GM08714 (cell line): ENCODE measurements around the gene WDR86.

ENCODE experiments used
- H3K4me3 ChIP-seq: fragments of 200-500 bp; sonication (Bioruptor generic); 2 replicates; pipeline ENCODE4 v1.5.1; 2014; ENCODE audit warnings: mild to moderate bottlenecking, low read length, inconsistent platforms
- ZNF274 ChIP-seq: IDR thresholded peaks from 2 replicates; pipeline ENCODE4 v1.6.1; 2012; ENCODE audit warnings: mild to moderate bottlenecking, low read depth, low read length

WDR86 gene

DNA sequence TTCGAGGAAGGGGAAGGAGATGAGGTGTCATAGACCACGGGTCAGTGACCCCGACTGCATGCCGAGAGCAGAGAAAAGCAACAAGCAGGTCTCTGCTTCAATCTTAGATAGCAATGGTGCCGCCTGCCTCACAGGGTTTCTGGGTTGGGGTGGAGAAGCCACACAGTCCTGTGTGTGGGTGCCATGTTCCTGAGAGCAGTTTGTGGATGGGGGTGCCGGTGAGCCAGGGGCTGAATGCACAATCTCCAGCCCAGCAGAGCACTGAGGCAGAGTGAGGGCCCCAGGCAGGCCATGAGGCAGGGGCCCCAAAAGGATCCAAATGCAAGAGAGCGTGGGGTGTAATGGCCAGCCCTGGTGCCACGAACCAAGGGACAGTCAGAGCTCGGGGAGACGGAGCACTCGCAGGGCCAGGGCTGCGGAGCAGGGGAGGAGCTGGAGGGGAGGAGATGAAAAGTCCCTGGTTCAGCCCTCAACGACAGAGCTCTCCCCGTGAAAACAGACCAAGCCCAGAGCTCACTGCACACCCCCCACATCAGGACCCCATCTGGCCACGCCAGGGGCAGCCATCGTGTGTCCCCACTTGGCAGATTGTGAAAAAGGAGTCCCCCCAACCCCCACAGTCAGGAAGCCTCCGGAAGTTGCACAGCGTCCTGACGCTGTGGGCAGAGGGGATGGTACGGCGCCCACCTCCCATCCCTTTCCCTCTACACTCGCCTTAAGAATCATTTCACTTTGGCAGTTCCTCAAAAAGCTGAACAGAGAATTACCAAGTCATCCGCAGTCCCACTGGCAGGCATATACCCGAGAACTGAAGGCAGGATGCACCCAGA is 19.9 kb downstream of the WDR86 start:
- TF ChIP-seq ZNF274: no peak

GRCh38 chr7:151389096-151389767 is 20.6 kb downstream of the WDR86 start:
- no peak overlapping the region for H3K4me3 ChIP-seq
- no peak for TF ChIP-seq ZNF274

More for the DNA sequence above, 19.9 kb downstream of the WDR86 start:
- H3K4me3 ChIP-seq: no peak overlapping the region

GRCh38 chr7:151388430-151388829 is 21.4 kb downstream of the WDR86 start:
- no peak for TF ChIP-seq ZNF274
- no peak overlapping the region for H3K4me3 ChIP-seq

- no peak for TF ChIP-seq ZNF274
- H3K4me3 ChIP-seq: no peak overlapping the region
Observed at GRCh38 chr7:151388007-151388297, 21.9 kb downstream of the WDR86 start.

GRCh38 chr7:151387161-151388006 is 22.5 kb downstream of the WDR86 start:
- H3K4me3 ChIP-seq: no peak overlapping the region
- TF ChIP-seq ZNF274: no peak

DNA sequence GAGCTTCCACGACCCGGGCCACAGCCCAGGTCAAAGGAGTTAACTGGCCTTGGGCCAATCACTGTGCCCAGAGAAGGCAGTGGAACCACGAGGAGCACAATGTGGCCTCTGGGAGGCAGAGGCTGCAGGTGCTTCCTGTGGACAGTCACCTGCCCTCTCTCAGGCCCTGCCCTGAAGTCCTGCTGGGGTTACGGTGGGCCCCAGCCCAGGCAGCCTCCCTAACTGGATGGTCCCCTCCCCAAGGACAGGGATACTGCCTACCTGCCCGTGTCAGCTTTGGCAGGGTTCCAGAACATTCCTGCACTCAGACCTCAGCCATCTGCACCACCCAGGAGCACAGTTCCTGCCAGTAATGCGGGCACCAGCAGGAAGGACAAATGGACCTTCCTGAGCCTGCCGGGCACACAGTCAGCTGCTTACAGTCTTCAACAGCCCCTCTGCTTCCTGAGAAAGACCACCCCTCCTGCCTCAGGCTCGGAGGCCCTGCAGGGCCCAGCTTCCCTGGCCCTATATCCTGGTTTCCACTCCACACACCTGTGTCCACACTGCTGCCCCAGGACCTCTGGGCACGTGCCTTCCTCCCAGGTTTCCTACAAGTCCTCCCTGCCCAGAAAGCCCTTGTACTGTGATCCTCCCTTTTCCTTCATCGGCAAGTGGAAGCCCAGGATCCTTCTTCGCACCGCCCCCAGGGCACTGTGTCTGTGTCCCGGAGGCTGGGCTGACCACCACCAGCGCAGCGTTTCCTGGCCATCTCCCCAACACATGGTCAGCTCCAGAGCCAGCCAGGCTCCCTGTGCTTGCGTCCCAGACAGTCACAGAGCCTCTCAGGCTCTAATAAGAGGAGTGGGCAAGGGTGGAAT is 23.3 kb downstream of the WDR86 start:
- no peak for TF ChIP-seq ZNF274
- H3K4me3 ChIP-seq: no peak overlapping the region

DNA sequence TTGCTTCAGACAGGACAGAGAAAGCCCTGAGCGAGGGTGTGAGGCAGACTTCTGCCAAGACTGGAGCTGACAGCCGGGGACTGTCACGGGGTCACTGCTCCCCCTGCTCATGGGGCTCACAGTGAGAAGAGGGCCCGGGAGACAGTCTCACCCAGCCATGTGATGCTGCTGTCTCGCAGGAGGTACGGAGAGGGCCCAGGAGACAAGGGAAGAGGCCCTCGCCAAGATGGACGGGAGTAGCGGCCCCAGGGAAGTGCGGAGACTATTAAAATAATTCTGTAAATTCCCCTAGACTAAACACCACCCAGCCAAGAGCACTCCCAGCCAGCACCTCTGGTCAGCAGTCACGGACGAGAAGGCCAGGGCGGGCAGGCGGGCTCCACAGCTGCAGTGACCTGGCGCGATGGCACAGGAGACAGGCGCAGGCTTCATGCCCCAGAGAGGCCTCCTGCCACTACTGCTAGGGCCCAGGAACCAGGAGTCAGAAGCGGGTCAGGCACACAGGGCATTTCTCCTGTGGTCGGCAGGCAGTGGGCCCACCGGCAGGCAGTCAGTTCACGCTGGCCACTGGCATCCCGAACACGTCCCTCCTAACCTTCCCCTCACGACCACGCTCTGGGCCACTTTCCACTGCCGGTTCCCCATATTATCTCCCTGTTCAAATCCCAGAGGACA is 24.1 kb downstream of the WDR86 start:
- TF ChIP-seq ZNF274: no peak
- no peak overlapping the region for H3K4me3 ChIP-seq

GRCh38 chr7:151384776-151385625 is 24.8 kb downstream of the WDR86 start:
- no peak overlapping the region for H3K4me3 ChIP-seq
- no peak for TF ChIP-seq ZNF274

DNA sequence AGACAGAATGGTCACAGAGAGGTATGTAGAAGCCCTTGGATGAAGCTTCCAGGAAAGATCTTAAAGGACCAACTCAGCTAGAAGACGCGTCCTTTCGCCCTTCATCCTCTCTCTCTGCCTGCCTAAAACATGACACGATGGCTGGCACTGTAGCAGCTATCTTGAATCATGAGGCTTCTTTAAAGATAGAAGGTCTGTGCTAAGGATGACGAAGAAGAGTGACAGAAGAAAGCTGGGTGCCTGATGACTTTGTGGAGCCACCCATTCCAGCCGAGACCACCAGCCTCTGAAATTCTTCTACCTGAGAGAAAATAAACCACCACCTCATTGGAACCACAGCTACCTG is 25.5 kb downstream of the WDR86 start:
- no peak overlapping the region for H3K4me3 ChIP-seq
- TF ChIP-seq ZNF274: no peak

DNA sequence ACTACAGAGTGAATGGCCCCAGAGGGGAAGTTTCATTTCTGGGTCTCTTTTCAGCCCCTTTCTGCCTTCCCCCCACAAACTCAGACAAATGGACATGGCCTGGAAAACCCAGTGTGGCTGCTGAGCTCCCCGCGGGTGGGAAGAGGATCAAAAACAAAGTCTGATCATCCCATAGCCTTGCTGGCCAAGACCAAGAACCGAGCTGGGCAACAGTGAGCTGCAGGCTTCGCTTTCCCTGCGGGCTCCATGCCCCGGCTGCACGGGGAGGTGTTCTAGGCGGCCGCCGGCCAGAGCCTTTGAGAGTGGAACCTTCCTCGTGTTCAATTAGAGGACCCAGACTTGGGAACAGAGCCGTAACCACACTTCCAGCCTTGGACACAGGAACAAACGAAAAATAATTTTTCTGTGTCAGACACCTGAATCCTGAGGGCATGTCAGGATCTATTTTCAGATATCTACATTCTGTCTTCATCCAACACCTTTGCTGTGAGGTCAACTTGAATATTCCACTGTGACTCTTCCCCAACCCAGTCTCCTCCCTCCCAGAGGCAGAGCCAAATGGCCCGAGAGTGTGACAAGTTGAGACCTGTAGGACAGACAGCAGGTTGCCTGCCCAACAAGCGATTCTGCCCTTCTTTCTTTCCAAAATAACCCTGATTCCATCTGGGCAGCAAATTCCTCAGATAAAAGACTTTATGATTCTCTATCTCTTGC is 26.0 kb downstream of the WDR86 start:
- no peak for TF ChIP-seq ZNF274
- no peak overlapping the region for H3K4me3 ChIP-seq

- no peak for TF ChIP-seq ZNF274
- H3K4me3 ChIP-seq: peak overlapping the region; percentile 9; the same call in 1 of the 2 replicates
Observed at GRCh38 chr7:151382079-151382885, 27.6 kb downstream of the WDR86 start.
